ENCODE data around the gene LRRC74B.
"Not testable (repeated sequence)": the region's sequence is repeated elsewhere in the genome, so short reads cannot be mapped to it uniquely, and the experiment has no call there.

The LRRC74B gene

GRCh38 chr22:21095773-21096107, 50.0 kb downstream of the LRRC74B start:
- no peak for DNase-seq (ENCODE audit: low read depth)
- H3K4me3 ChIP-seq (ENCODE audit: low read length), result no peak overlapping the region
- TF ChIP-seq CTCF (conservative IDR thresholded peaks at IDR 0.05; ENCODE audit: low read length), result no peak

GRCh38 chr22:21096878-21097277, 51.1 kb downstream of the LRRC74B start:
- DNase-seq (ENCODE audit: low read depth); H3K4me3 ChIP-seq (ENCODE audit: low read length): not testable (repeated sequence)

GRCh38 chr22:21098099-21098671, 52.4 kb downstream of the LRRC74B start:
- no peak for DNase-seq (ENCODE audit: low read depth)
- no peak for TF ChIP-seq CTCF (conservative IDR thresholded peaks at IDR 0.05; ENCODE audit: low read length)
- no peak overlapping the region for H3K4me3 ChIP-seq (ENCODE audit: low read length)

- H3K4me3 ChIP-seq (ENCODE audit: low read length), result no peak overlapping the region
- no peak for TF ChIP-seq CTCF (conservative IDR thresholded peaks at IDR 0.05; ENCODE audit: low read length)
- DNase-seq (ENCODE audit: low read depth), result no peak
These were observed 53.8 kb downstream of the LRRC74B start for GRCh38 chr22:21099578-21099977.

GRCh38 chr22:21100149-21101032, 54.6 kb downstream of the LRRC74B start:
- peak; percentile 29 for DNase-seq (ENCODE audit: low read depth)
- TF ChIP-seq CTCF (conservative IDR thresholded peaks at IDR 0.05; ENCODE audit: low read length), result no peak

GRCh38 chr22:21101877-21102638, 56.3 kb downstream of the LRRC74B start:
- no peak for TF ChIP-seq CTCF (conservative IDR thresholded peaks at IDR 0.05; ENCODE audit: low read length)
- DNase-seq (ENCODE audit: low read depth), result no peak
- no peak overlapping the region for H3K4me3 ChIP-seq (ENCODE audit: low read length)

More at GRCh38 chr22:21100149-21101032, 54.6 kb downstream of the LRRC74B start:
- no peak overlapping the region for H3K4me3 ChIP-seq (ENCODE audit: low read length)

GRCh38 chr22:21102659-21103267, 57.0 kb downstream of the LRRC74B start:
- TF ChIP-seq CTCF (conservative IDR thresholded peaks at IDR 0.05; ENCODE audit: low read length), result peak; percentile 70
- no peak overlapping the region for H3K4me3 ChIP-seq (ENCODE audit: low read length)
- peak; percentile 43 for DNase-seq (ENCODE audit: low read depth)
